HG03060 (cell line): ENCODE measurements around the gene ATG4D.
"Not testable (repeated sequence)": the region's sequence is repeated elsewhere in the genome, so short reads cannot be mapped to it uniquely, and the experiment has no call there.

Experiments used
- ATAC-seq: cut with Tn5 transposase; IDR thresholded peaks from one replicate; pipeline ENCODE4 v1.9.1; 2021; ENCODE audit warnings: low read depth, moderate number of reproducible peaks; ENCODE audit not compliant: unreplicated experiment

Gene ATG4D

GRCh38 chr19:10550336-10550735 lies 6.6 kb downstream of the ATG4D start:
- no peak for ATAC-seq

DNA sequence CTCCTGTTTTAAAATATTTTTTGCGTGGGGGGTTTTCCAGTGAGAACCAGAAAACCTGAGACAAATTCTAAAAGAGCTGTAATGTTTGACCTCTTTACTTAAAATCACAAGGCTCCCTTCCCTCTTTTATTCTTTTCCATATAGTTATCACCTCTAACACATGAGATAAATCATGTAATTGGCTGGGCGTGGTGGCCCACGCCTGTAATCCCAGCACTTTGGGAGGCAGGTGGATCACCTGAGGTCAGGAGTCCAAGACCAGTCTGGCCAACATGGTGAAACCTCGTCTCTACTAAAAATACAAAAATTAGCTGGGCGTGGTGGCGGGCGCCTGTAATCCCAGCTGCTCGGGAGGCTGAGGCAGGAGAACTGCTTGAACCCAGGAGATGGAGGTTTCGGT lies 7.3 kb downstream of the ATG4D start:
- not testable (repeated sequence) for ATAC-seq

- ATAC-seq = no peak
Measured at GRCh38 chr19:10551698-10552301, 8.1 kb downstream of the ATG4D start.

- no peak for ATAC-seq
Measured at GRCh38 chr19:10552510-10553053, 8.9 kb downstream of the ATG4D start.

DNA sequence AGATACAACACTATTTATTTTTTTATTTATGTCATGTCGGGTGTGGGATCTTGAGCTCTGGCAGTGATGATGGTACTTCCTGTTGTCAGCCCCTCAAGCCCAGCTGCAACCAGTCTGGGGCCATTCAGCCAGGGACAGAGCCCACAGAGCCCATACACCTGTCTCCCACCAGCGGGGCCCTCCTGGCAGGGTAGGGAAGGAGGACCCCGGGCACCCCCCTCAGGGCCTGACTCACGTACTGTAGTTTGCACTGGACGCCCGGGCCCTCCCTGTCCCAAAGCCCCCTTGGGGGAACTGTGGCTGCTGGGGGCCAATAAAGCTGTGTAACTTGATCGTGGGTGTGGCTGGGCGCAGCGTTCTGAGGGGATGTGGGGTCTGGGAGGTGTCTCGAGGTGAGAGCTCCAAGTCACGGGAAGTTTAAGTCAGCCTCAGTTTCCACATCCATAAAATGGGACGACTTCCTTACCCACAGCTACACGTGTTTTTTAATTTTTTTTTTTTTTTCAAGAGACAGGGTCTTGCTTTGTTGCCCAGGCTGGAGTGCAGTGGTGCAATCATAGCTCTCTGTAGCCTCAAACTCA lies 9.5 kb downstream of the ATG4D start:
- no peak for ATAC-seq

GRCh38 chr19:10553943-10554381 lies 10.3 kb downstream of the ATG4D start:
- ATAC-seq = no peak

- no peak for ATAC-seq
Measured at GRCh38 chr19:10554760-10555609, 11.3 kb downstream of the ATG4D start.

- ATAC-seq = no peak
Measured at GRCh38 chr19:10555610-10555973, 11.9 kb downstream of the ATG4D start.

DNA sequence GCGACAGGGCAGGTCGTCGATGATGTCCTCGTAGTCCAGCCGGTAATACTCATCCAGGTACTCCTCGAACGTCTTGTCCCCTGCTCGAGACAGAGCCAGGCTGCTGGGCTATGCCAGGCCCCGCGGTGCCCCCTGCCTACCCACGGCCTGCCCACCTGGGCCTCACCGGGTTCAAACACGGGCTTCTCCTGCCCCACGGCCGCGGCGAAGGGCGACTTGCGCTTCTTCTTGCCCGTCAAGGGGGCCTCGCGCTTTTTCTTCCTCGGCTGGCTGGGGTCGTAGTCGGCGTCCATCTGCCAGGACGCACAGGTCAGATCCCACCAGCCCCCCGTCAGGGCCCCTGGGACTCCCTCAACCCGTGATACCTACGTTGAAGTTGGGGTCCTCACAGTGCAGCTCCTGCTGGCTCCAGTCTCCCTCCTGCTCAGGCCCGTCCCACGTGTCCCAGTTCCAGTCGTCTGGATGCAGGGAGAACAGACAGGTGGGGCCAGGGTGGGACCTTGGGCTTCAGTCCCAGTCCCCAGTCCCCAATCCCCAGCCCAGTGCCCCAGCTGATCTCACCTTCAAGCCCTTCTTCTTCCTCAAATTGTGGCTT lies 14.0 kb downstream of the ATG4D start:
- ATAC-seq = no peak

DNA sequence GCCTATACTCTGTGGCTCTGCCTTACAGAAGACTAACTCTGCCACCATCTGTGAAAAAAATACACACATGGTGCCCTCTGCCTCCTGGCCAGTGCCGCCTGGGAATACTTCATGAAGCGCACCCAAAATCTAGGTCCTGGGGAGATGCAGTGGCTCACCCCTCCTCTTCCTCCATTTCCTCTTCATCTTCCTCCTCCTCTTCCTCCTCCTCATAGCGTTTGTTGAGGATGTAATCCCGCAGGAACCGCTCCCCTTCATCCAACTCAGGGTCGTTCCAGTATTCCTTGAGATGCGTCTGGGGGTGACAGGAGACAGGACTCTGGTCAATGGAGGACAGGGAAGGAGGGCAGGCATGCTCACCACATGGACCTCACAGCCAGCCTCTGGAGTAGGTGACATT lies 16.4 kb downstream of the ATG4D start:
- no peak for ATAC-seq

DNA sequence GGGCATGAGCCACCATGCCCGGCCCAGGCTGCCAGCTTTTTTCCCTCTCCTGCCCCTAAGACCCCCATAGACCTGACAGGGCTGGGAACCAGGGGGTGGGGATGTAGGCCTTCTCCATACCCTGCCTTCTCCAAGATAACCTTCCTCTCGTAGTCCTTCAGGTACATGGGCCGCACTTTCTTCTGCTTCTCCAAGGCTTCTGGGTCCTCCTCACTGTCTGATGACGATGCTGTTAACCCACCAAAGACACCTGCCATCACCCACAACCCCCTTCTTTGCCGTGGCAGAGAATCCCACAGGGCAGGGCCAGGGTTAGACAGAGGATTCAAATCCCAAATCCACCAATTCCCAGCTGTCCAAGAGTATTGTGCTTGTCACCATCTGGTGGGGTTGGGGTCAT lies 18.9 kb downstream of the ATG4D start:
- ATAC-seq = no peak

DNA sequence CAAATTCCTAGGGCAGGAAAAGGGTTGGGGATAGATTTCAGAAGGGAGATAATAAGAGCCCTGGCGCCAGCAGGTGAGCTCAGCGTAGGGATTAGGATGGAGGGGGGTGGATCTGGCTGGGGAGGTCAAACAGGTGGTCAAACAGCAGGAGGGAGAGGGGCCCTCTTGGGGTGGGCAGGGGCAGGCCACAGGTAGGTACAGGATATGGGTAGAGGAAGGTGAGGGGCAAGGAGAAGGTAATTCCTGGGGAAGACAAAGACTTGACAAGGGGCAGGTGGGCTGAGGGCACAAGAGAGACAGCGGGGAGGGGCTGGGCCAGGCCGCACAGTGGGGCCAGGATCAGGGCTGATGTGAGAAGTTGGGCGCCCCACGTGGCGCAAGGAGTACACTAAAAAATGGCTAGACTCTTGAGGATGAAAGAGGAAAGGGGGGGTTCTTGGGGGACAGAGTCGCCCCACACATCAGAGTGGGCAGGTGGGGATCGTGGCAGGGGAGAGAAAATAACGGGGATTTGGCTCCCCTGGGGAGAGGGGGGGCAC lies 21.4 kb downstream of the ATG4D start:
- ATAC-seq = no peak

DNA sequence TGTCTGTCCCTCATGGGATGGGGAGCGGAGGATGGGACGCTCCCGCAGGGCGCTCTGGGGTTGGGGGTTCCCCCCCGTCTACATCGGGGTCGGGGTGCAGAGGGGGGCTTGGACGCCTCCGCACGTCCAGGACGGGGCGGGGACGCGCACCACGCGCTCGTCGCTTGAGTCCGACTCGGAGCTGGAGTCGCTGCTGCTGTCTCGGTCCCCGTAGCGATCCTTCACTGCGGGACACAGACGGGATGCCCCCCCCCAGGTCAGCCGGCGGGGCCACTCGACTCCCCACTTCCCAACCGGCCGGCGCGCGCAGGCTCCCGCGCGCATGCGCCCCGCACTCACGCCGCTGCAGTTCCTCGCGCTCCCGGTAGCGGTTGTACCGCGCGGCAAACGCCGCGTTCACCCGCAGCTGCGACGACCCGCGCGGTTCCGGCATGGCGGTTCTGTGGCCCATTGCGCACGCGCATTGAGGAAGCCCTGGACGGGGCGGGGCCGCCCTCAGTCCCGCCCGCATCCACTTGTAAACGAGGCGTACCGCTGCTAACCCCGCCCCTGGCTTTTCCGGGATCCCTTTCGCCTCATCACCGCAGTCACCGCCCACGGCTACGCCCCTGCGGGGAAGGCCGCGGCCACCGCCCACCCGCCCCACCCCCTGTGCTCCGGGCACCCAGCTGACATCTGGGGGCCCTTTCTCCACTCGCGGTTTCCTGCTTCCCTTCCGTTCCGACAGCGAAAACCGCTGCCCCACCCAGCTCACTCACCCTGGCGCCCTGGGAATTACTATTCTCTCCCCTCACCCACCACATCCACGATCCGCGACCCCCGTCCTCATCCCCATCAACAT lies 22.1 kb downstream of the ATG4D start, which contains the start of gene KRI1:
Gene KRI1, minus strand, starts transcription at position 444 of the 841 bp plus-strand sequence. Its CDS starts 11 bp downstream, at position 433.
- peak; percentile 29 for ATAC-seq

GRCh38 chr19:10566408-10566657 lies 22.6 kb downstream of the ATG4D start:
- no peak for ATAC-seq

DNA sequence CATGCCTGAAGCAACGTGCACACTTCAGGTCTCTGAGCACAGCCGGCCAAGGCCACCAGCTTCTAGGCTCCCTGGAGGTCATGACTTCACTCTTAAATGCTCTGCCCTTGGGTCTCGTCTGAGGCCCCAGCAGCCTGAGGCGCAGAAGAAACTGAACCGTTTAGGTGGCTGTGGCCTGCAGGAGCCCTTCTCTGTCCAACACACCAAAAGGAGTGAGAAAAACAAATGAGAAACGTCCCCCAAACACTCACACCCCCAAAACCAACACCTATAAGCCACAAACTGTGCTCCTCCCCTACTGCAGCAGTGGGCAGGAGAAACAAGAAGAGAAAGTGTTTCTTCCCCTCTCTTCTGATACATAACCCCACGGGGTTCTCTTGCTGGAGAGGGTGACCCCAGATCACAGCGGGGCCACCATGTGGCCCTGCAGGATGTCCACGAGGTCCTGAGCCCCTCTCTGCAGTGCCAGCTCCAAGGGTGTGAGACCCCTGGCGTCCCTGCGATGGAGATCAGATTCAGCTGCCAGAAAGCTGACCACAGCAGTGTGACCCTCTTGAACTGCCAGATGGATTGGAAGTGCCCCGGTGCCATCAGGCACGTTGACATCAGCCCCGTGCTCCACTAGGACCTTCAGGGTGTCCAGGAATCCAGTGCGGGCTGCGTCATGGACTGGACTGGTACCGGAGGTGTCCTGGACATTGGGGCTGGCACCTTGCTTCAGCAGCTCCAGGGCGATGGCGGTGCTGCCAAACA lies 23.1 kb downstream of the ATG4D start:
- no peak for ATAC-seq

DNA sequence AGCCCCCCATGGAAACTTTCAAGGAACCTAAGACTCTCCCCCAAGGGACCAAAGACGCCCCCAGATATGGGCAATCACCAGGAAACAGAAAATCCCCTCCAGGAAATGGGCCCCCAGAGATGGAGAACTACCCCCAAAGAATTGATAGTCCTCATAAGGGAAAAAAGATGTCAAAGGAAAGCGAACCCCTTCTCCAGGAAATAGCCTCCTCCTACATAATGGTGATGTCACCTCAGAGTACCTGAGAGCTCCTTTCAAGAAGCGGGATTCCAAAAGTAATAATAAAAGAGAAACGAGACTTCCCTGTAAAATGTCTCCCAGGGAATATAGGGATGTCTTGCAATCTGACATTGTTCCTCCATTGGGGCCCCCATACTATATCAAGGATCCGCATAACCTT lies 24.0 kb downstream of the ATG4D start:
- no peak for ATAC-seq

DNA sequence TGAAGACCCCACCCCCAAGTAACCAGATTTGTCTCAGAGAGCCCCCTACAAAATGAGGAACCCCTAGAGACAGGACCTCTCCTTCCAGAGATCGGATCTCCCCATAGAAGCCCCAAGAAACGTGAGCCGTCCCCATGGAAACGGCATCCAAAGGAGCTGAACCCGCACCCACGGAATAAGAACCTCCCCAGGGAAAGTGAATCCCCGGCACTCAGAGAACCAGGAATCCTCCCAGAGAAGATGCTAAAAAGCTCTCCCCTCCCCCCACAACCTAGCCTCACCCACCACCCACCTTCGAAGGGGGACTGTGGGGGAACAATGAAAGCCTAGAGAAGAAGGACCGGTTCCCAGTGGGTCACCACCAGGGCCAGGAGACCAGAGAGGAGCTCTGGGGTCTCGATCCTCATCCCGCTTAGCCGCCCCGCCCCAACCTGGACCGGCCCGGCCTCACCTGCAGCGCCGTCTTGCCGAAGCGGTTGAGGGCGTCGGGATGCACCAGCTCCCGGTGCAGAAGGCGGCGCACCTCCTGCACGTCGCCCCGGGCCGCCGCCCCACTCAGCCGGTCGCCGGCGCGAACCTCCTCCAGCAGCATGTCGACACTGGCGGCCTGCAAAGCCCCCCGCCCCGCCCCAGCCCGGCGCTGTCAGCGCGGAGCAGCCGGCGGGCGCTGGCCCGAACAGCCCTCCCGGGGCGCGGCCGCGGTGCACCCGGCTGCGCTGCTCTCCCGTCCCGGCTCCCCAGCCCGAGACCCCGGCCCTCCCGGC lies 24.5 kb downstream of the ATG4D start:
- ATAC-seq = no peak

DNA sequence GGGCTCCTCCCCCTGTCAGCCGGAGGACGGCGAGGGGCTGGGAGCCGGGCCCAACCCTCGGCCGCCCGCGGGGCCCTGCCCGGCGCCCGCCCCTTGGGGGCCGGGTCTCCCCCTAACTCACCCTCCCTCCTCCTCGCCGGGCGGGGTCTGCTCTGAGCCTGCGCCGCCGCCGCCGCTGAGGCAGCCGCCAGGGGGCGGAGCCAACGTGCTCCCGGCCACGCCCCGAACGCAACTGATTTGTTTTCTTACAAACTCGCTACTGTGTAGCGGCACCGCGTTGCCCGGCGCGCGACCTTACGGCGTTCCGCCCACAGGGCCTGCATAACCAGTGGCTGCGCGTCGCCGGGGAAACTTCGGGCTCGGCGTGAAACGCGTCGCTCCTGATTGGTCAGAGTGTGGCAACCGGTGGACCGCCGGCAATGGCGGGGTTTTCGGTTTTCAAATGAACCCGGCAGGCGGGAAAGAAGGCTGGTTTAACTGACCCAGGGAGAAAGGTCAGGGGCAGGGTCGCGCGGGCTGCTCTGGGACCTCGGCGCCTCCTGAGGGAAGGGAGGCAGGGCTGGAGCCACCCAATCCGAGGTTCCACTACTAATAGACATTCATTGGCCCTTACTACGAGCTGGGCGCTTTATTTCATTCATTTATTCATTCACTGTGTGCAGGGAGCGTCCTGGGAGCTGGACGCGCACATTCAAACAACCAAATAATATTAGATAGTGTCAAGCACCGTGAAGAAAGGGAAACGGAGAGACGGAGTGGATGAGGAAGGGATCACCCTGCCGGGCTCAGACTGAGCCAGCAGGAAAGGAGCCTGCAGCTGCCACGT lies 25.3 kb downstream of the ATG4D start, which contains the start of gene CDKN2D:
Gene CDKN2D, minus strand, starts transcription at position 154 of the 826 bp plus-strand sequence. CDS start 326 bp downstream, outside the sequence.
- peak; percentile 63 for ATAC-seq
